A549 (cell line): Measurements from ENCODE around the gene TJP1.

Source experiments
- CBX8 ChIP-seq: fragments of 200-600 bp; sonication (generic); IDR thresholded peaks from 2 replicates; pipeline ENCODE4 v1.6.1; 2016
- HDAC2 ChIP-seq: fragments of 200-600 bp; sonication (generic); IDR thresholded peaks from 2 replicates; pipeline ENCODE4 v1.6.1; 2016
- ZFP36 ChIP-seq: fragments of 450-650 bp; IDR thresholded peaks from 2 replicates; pipeline ENCODE4 v1.6.1; 2014; ENCODE audit warnings: borderline replicate concordance; ENCODE audit not compliant: partially characterized antibody
- TF ChIP-seq, protein P1 (sequence below): IDR thresholded peaks from 2 replicates; pipeline ENCODE4 v1.6.1; 2012

DNA sequence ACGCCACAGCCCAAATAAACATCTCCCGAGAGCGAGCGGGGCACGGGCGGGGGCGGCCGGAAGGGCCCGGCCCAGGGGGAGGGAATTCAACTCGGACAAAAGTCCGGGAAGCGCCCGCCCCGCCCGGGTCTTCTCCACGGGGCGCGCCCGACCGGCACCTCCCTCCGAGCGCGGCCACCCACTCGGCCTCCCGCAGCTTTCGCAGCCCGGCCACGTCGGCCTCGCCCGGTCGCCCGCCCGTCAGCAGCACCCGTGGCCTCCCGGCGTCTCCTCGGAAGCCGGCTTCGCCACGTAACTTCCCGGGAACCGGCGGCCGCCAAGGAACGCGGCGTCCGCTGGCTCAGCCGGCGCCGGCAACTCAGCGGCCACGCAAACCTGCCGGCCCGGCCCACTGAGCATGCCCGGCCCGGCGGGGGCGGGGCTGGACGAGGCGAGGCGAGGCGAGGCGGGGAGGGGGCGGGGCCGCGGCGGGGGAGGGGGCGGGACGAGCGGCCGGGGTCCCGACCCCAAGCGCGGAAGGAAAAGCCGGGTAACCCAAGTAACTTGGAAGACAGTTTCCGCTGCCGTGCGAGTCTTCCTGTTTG, at the start of gene TJP1:
- TF ChIP-seq, protein P1, sequence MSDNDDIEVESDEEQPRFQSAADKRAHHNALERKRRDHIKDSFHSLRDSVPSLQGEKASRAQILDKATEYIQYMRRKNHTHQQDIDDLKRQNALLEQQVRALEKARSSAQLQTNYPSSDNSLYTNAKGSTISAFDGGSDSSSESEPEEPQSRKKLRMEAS: no peak
- TF ChIP-seq HDAC2 (no peak), ZFP36 (no peak), CBX8 (no peak)
